Peyer's patch (tissue), 4 donors: ENCODE measurements around the gene CFAP61. TPM values are rescaled to one million over a fixed set of nuclear protein-coding genes. Genes with fewer than 3 reads are reported as not detected.
"Not testable (repeated sequence)": the region's sequence is repeated elsewhere in the genome, so short reads cannot be mapped to it uniquely, and the experiment has no call there.

ENCODE experiments used
- DNase-seq, 3 donors: peaks; one replicate each; pipeline ENCODE4 v3.0.0-alpha.2; 2017 to 2019
- H3K27ac ChIP-seq, 4 donors: fragments of 200-600 bp; sonication (generic); one replicate each; pipeline ENCODE4 v1.5.1; 2016 to 2019
- H3K27me3 ChIP-seq, 2 donors: fragments of 200-600 bp; sonication (generic); one replicate each; pipeline ENCODE4 v1.5.1; 2019
- H3K36me3 ChIP-seq, 3 donors: fragments of 200-600 bp; sonication (generic); one replicate each; pipeline ENCODE4 v1.5.1; 2016 to 2019
- H3K4me1 ChIP-seq, 4 donors: fragments of 200-600 bp; sonication (generic); one replicate each; pipeline ENCODE4 v1.5.1; 2016 to 2019
- H3K4me3 ChIP-seq, 4 donors: fragments of 200-600 bp; sonication (generic); 1 replicate in 3 of 4; 2 replicates in 1 of 4; pipeline ENCODE4 v1.5.1; 2016 to 2019; ENCODE audit warnings: mild to moderate bottlenecking in 1 of 4
- H3K9me3 ChIP-seq, 4 donors: fragments of 200-600 bp; sonication (generic); one replicate each; pipeline ENCODE4 v1.5.1; 2016 to 2019; ENCODE audit warnings: mild to moderate bottlenecking in 1 of 4
- CTCF ChIP-seq, 6 experiments: fragments of 450-650 bp in 4 of 6; fragments of 200-600 bp in 2 of 6; sonication (generic) in 1 of 6; IDR thresholded peaks; one replicate each; pipeline ENCODE4 v1.5.1; 2017 to 2019; ENCODE audit warnings: antibody characterized with exemption in 6 of 6, mild to moderate bottlenecking in 3 of 6, moderate library complexity in 1 of 6
- POLR2A ChIP-seq, 2 donors: fragments of 450-650 bp; IDR thresholded peaks; one replicate each; pipeline ENCODE4 v1.5.1; 2017; ENCODE audit warnings: antibody characterized with exemption in 2 of 2, mild to moderate bottlenecking in 2 of 2, moderate library complexity in 2 of 2
- total RNA-seq, 4 donors: library from RNA; depleted of rRNA; stranded (reverse); fragments of >200 nt; gene quantifications; one replicate each; pipeline ENCODE4 v1.1.0, GENCODE V29; 2016

CFAP61 gene
- total RNA-seq, 4 donors from 2014 or later, result not detected

GRCh38 chr20:20342066-20342465 is 289.7 kb downstream of the CFAP61 start:
- Histone ChIP-seq H3K36me3 (no peaks in the 10 kb centered on the region), H3K4me3 (no peak overlapping the region), H3K27ac (no peak overlapping the region), H3K4me1 (no peaks in the 10 kb centered on the region), H3K9me3 (no peaks in the 10 kb centered on the region), H3K27me3 (no peaks in the 10 kb centered on the region)
- DNase-seq, result no peak
- TF ChIP-seq CTCF (IDR thresholded peaks at IDR 0.05), result no peak
- TF ChIP-seq POLR2A (IDR thresholded peaks at IDR 0.05), result no peak

- TF ChIP-seq POLR2A (IDR thresholded peaks at IDR 0.05), result no peak
- TF ChIP-seq CTCF (IDR thresholded peaks at IDR 0.05), result no peak
- Histone ChIP-seq H3K27ac (no peak overlapping the region), H3K36me3 (no peaks in the 10 kb centered on the region), H3K9me3 (no peaks in the 10 kb centered on the region), H3K4me1 (no peaks in the 10 kb centered on the region), H3K27me3 (no peaks in the 10 kb centered on the region), H3K4me3 (no peak overlapping the region)
- no peak for DNase-seq
Observed at GRCh38 chr20:20343932-20344331, 291.6 kb downstream of the CFAP61 start.

GRCh38 chr20:20344476-20344875 is 292.1 kb downstream of the CFAP61 start:
- Histone ChIP-seq H3K9me3 (no peaks in the 10 kb centered on the region), H3K27ac (no peak overlapping the region), H3K27me3 (no peaks in the 10 kb centered on the region), H3K4me3 (no peak overlapping the region), H3K36me3 (no peaks in the 10 kb centered on the region), H3K4me1 (no peaks in the 10 kb centered on the region)
- no peak for TF ChIP-seq CTCF (IDR thresholded peaks at IDR 0.05)
- TF ChIP-seq POLR2A (IDR thresholded peaks at IDR 0.05), result no peak
- DNase-seq, result no peak

- TF ChIP-seq POLR2A (IDR thresholded peaks at IDR 0.05) (no peak), CTCF (IDR thresholded peaks at IDR 0.05) (no peak)
- no peak overlapping the region for H3K4me3 ChIP-seq
Observed at GRCh38 chr20:20353576-20353975, 301.2 kb downstream of the CFAP61 start.

GRCh38 chr20:20355503-20355902 is 303.2 kb downstream of the CFAP61 start:
- not testable (repeated sequence) for H3K27ac ChIP-seq, H3K4me3 ChIP-seq, H3K4me1 ChIP-seq, H3K36me3 ChIP-seq, H3K9me3 ChIP-seq, DNase-seq, H3K27me3 ChIP-seq

More at GRCh38 chr20:20353576-20353975, 301.2 kb downstream of the CFAP61 start:
- Histone ChIP-seq H3K27ac (no peak overlapping the region), H3K4me1 (no peaks in the 10 kb centered on the region), H3K9me3 (no peaks in the 10 kb centered on the region), H3K27me3 (no peaks in the 10 kb centered on the region), H3K36me3 (no peaks in the 10 kb centered on the region)
- DNase-seq, result no peak

GRCh38 chr20:20358801-20359200 is 306.5 kb downstream of the CFAP61 start:
- Histone ChIP-seq H3K9me3 (no peaks in the 10 kb centered on the region), H3K4me1 (peaks cover 0 to 16% (median 0%) of the 10 kb centered on the region in 4 donors), H3K27me3 (peaks cover 0 to 5% of the 10 kb centered on the region in 2 donors), H3K27ac (no peak overlapping the region), H3K36me3 (no peaks in the 10 kb centered on the region), H3K4me3 (no peak overlapping the region)
- no peak for TF ChIP-seq POLR2A (IDR thresholded peaks at IDR 0.05)
- no peak for TF ChIP-seq CTCF (IDR thresholded peaks at IDR 0.05)
- no peak for DNase-seq
